Breast epithelium (tissue), 4 donors: ENCODE data around the gene PTGFRN. TPM values are rescaled to one million over a fixed set of nuclear protein-coding genes. Genes with fewer than 3 reads are reported as not detected.

Experiments
- DNase-seq, 2 donors: peaks; one replicate each; pipeline ENCODE4 v3.0.0-alpha.2; 2019; ENCODE audit warnings: low spot score in 2 of 2
- H3K27ac ChIP-seq, 2 donors: fragments of 200-600 bp; sonication (generic) in 1 of 2; one replicate each; pipeline ENCODE4 v1.5.1; 2016 to 2019; ENCODE audit warnings: mild to moderate bottlenecking in 1 of 2
- H3K27me3 ChIP-seq, 2 donors: fragments of 200-600 bp; sonication (generic) in 1 of 2; one replicate each; pipeline versions ENCODE4 v1.5.1 to v1.6.0; 2017 to 2019; ENCODE audit warnings: control low read depth in 1 of 2, mild to moderate bottlenecking in 1 of 2
- H3K36me3 ChIP-seq: fragments of 200-600 bp; one replicate; pipeline ENCODE4 v1.5.1; 2019
- H3K4me1 ChIP-seq, 2 donors: fragments of 200-600 bp; sonication (generic); one replicate each; pipeline ENCODE4 v1.5.1; 2016 to 2019; ENCODE audit warnings: control low read depth in 1 of 2
- H3K4me3 ChIP-seq, 3 donors: fragments of 200-600 bp; sonication (generic); 1 replicate in 2 of 3; 2 replicates in 1 of 3; pipeline ENCODE4 v1.5.1; 2016 to 2019; ENCODE audit warnings: mild to moderate bottlenecking in 3 of 3, moderate library complexity in 2 of 3
- H3K9me3 ChIP-seq, 2 donors: fragments of 200-600 bp; sonication (generic) in 1 of 2; one replicate each; pipeline ENCODE4 v1.5.1; 2016 to 2019; ENCODE audit warnings: control low read depth in 1 of 2
- POLR2A ChIP-seq: fragments of 450-650 bp; IDR thresholded peaks from one replicate; pipeline ENCODE4 v1.6.1; 2016; ENCODE audit warnings: antibody characterized with exemption, mild to moderate bottlenecking, moderate library complexity
- POLR2AphosphoS5 ChIP-seq, 3 donors: sonication (generic); formaldehyde crosslinking; IDR thresholded peaks; one replicate each; pipeline ENCODE4 v1.6.1; 2017; ENCODE audit warnings: antibody characterized with exemption in 3 of 3
- intact Hi-C: fragments of 100-400 bp; cut with DNase I; formaldehyde crosslinking; loops from one replicate; pipeline ENCODE4 v1.15.1; 2023; ENCODE audit warnings: low total_unique reads
- total RNA-seq, 3 donors: library from RNA; depleted of rRNA; stranded (reverse); fragments of >200 nt; gene quantifications; one replicate each; pipeline ENCODE4 v1.1.0, GENCODE V29; 2016
- TF ChIP-seq, protein P1 (sequence below), 3 donors: fragments of 450-650 bp; IDR thresholded peaks; one replicate each; pipeline ENCODE4 v1.5.1; 2016 to 2017; ENCODE audit warnings: antibody characterized with exemption in 3 of 3, mild to moderate bottlenecking in 3 of 3, moderate library complexity in 3 of 3

The PTGFRN gene
- total RNA-seq, 3 donors from 2014 or later: 10.6 to 30.8 (median 24.3) TPM

DNA sequence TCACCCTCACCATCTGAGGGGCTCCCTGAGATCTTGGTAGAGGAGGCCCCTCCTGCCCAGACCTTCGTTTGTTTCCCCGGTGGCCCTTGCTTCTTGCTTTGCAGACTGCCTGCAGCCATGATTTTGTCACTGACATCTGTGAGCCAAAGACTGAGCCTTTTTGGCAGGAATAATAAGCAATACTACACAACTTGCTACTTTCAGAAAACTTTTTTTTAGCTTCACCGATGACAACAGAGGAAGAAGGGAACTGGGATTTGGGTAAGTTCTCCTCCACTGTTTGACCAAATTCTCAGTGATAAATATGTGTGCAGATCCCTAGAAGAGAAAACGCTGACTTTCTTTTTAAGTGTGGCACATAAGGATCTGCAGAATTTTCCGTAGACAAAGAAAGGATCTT lies 80.1 kb downstream of the PTGFRN start:
- H3K36me3 ChIP-seq: no peaks in the 10 kb centered on the region
- H3K27ac ChIP-seq: peak overlapping the region; percentile 67 to 82
- TF ChIP-seq POLR2AphosphoS5 (IDR thresholded peaks at IDR 0.05) (no peak), POLR2A (no peak)
- TF ChIP-seq, protein P1, sequence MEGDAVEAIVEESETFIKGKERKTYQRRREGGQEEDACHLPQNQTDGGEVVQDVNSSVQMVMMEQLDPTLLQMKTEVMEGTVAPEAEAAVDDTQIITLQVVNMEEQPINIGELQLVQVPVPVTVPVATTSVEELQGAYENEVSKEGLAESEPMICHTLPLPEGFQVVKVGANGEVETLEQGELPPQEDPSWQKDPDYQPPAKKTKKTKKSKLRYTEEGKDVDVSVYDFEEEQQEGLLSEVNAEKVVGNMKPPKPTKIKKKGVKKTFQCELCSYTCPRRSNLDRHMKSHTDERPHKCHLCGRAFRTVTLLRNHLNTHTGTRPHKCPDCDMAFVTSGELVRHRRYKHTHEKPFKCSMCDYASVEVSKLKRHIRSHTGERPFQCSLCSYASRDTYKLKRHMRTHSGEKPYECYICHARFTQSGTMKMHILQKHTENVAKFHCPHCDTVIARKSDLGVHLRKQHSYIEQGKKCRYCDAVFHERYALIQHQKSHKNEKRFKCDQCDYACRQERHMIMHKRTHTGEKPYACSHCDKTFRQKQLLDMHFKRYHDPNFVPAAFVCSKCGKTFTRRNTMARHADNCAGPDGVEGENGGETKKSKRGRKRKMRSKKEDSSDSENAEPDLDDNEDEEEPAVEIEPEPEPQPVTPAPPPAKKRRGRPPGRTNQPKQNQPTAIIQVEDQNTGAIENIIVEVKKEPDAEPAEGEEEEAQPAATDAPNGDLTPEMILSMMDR (IDR thresholded peaks at IDR 0.05): no peak
- no peaks in the 10 kb centered on the region for H3K27me3 ChIP-seq
- no peak overlapping the region for H3K4me3 ChIP-seq
- no peaks in the 10 kb centered on the region for H3K4me1 ChIP-seq
- no peaks in the 10 kb centered on the region for H3K9me3 ChIP-seq
- intact Hi-C loops: no loop called here
- DNase-seq: no peak

DNA sequence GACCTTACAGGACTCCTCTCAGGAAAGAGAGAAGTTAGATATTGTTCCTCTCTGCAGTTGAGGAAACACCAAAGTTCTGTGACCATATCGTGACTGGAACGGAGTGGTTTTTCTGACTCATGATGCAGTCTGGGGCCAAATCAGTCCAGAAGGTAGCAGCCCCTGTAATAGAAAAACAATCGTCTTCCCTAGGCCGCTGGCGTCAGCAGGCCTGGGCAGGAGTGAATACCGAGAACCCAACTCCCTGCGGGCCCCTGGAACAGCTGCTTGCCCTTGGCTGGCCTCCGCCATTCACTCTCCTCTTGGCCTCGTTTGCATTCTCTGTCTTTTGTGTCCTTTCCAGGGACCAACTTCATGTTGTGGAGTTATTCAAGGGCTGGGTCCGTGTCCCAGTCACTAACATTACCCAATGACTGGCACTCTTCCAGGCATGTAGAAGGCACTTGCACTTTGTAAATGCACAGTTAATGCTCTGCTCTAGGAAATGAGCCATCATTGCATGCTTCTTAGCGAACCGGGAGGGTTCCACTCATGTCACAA lies 81.0 kb downstream of the PTGFRN start:
- intact Hi-C loops: no loop called here
- H3K4me1 ChIP-seq: no peaks in the 10 kb centered on the region
- DNase-seq: peak; percentile 63 to 77
- TF ChIP-seq POLR2AphosphoS5 (IDR thresholded peaks at IDR 0.05) (peak in 2 of 3 donors; percentile 34 to 82), POLR2A (no peak)
- TF ChIP-seq, protein P1 (IDR thresholded peaks at IDR 0.05): no peak
- no peak overlapping the region for H3K4me3 ChIP-seq
- H3K9me3 ChIP-seq: no peaks in the 10 kb centered on the region
- H3K27ac ChIP-seq: peak overlapping the region; percentile 67 to 82
- no peaks in the 10 kb centered on the region for H3K27me3 ChIP-seq
- no peaks in the 10 kb centered on the region for H3K36me3 ChIP-seq

DNA sequence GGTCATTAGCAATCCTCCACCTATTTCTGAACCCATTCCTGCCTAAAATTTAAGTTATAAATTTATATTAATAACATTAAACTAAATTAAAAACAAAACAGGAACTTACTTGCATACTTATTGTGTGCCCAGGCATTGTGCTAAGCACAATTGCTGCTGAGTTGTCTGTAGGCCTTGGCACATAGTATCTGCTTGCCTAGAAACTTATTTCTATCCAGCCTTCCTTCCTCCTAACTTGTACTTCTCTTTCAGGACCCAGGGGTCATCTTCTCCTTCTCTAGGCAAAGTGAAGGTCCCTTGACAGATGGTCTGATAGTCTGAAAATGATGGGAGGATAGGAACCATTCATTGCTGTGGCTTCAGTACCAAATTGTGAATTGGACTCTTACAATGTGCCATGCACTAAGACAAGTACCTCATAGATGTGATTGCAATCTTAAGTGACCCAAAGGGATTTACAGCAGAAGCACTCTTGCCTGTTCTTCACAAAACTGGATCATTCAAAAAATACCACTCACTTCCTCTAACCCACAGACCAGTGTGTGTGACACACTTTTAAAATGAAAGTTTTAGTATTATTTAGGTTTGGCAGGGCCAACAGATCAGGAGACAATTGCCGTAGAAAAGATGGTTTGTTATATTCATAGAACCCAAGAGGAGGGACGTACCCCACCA lies 81.6 kb downstream of the PTGFRN start:
- no peaks in the 10 kb centered on the region for H3K4me1 ChIP-seq
- TF ChIP-seq, protein P1 (IDR thresholded peaks at IDR 0.05): no peak
- TF ChIP-seq POLR2AphosphoS5 (IDR thresholded peaks at IDR 0.05): no peak
- TF ChIP-seq POLR2A: no peak
- H3K27me3 ChIP-seq: no peaks in the 10 kb centered on the region
- intact Hi-C loops: no loop called here
- no peak overlapping the region for H3K4me3 ChIP-seq
- H3K27ac ChIP-seq: peak overlapping the region in 1 of 2 donors; percentile 67
- H3K9me3 ChIP-seq: no peaks in the 10 kb centered on the region
- no peak for DNase-seq
- no peaks in the 10 kb centered on the region for H3K36me3 ChIP-seq

DNA sequence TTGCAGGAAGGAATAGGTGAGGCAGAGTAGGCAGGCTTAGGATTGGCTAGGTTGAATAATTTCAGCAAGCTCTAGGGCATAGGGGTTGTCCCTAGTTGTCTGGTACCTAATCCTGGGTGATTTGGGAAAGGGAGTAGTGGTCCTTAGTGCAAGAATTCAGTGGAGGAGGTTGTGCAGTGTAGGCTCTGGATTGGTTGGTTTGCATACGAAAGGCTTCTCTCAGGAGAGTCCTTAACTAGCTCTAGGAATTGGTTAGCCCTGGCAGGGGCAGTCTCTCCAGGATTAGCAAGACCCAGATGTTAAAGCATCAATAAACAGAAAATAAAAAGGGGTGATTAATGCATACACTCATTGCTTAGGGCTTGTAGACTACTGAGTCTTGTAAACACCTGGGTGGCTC lies 82.2 kb downstream of the PTGFRN start:
- H3K4me1 ChIP-seq: no peaks in the 10 kb centered on the region
- no peak overlapping the region for H3K4me3 ChIP-seq
- intact Hi-C loops: no loop called here
- no peaks in the 10 kb centered on the region for H3K9me3 ChIP-seq
- H3K27me3 ChIP-seq: no peaks in the 10 kb centered on the region
- no peaks in the 10 kb centered on the region for H3K36me3 ChIP-seq
- H3K27ac ChIP-seq: no peak overlapping the region
- no peak for DNase-seq
- no peak for TF ChIP-seq POLR2AphosphoS5 (IDR thresholded peaks at IDR 0.05)
- TF ChIP-seq, protein P1 (IDR thresholded peaks at IDR 0.05): no peak
- no peak for TF ChIP-seq POLR2A

DNA sequence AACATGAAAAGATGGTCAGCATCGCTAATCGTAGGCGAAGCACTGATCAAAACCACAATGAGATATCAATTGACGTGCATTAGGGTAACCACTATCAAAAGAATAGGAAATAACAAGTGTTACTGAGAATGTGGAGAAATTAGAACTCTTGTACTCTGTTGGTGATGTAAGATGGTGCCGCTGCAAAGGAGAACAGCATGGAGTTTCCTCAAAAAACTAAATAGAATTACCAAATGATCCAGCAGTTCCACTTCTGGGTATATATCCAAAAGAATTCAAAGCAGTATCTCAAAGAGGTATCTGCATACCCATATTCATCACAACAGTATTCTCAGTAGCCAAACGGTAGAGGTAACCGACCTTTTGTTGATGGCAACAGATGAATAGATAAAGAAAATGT lies 83.6 kb downstream of the PTGFRN start:
- Histone ChIP-seq H3K9me3 (no peaks in the 10 kb centered on the region), H3K36me3 (no peaks in the 10 kb centered on the region), H3K4me1 (no peaks in the 10 kb centered on the region), H3K27ac (no peak overlapping the region), H3K4me3 (no peak overlapping the region), H3K27me3 (no peaks in the 10 kb centered on the region)
- no peak for TF ChIP-seq POLR2A
- no peak for TF ChIP-seq POLR2AphosphoS5 (IDR thresholded peaks at IDR 0.05)
- TF ChIP-seq, protein P1 (IDR thresholded peaks at IDR 0.05): no peak
- intact Hi-C loops: no loop called here
- DNase-seq: no peak
